ENCODE measurements around the gene NBDY. TPM values are rescaled to one million over a fixed set of nuclear protein-coding genes. Genes with fewer than 3 reads are reported as not detected.

The NBDY gene
- total and polyA plus RNA-seq, 4 donors, result 0.84 to 10.4 (median 5.2) TPM

DNA sequence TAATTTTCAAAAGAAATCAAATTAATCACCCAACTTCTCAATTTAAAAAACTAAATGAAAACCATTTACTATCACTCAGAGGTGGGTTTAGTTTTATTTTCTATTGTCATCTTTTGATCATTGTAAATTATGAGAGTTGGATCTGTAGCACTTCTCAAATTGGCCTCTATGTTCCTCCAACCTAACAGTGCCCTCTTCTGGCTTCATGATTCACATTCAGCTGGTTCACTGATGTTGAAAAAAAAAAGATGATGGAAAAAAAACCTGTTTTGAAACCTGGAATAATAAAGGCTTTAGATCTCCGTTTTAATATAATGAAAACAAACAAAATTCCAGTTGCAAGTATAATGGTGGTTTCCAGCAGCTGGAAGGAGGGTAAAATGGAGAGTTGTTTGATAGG is 2.4 kb upstream of the NBDY start:
- TF ChIP-seq FOXA1 (IDR thresholded peaks at IDR 0.05), result no peak
- TF ChIP-seq, protein P1, sequence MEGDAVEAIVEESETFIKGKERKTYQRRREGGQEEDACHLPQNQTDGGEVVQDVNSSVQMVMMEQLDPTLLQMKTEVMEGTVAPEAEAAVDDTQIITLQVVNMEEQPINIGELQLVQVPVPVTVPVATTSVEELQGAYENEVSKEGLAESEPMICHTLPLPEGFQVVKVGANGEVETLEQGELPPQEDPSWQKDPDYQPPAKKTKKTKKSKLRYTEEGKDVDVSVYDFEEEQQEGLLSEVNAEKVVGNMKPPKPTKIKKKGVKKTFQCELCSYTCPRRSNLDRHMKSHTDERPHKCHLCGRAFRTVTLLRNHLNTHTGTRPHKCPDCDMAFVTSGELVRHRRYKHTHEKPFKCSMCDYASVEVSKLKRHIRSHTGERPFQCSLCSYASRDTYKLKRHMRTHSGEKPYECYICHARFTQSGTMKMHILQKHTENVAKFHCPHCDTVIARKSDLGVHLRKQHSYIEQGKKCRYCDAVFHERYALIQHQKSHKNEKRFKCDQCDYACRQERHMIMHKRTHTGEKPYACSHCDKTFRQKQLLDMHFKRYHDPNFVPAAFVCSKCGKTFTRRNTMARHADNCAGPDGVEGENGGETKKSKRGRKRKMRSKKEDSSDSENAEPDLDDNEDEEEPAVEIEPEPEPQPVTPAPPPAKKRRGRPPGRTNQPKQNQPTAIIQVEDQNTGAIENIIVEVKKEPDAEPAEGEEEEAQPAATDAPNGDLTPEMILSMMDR (IDR thresholded peaks at IDR 0.05; ENCODE audit: low read depth, low read length, missing input control), result peak; percentile 63
- no peak for TF ChIP-seq NR2F2 (IDR thresholded peaks at IDR 0.05)
- TF ChIP-seq RAD21 (IDR thresholded peaks at IDR 0.05), result peak; percentile 81 to 87
- TF ChIP-seq HNF4A (conservative IDR thresholded peaks at IDR 0.05), result no peak
- TF ChIP-seq GABPA (IDR thresholded peaks at IDR 0.05 in 1 of 2, conservative IDR thresholded peaks at IDR 0.05 in 1 of 2), result no peak
- no peak for TF ChIP-seq JUND (IDR thresholded peaks at IDR 0.05)
- TF ChIP-seq TAF1 (conservative IDR thresholded peaks at IDR 0.05), result no peak
- no peak for TF ChIP-seq HNF4G (IDR thresholded peaks at IDR 0.05)
- TF ChIP-seq, protein P2, sequence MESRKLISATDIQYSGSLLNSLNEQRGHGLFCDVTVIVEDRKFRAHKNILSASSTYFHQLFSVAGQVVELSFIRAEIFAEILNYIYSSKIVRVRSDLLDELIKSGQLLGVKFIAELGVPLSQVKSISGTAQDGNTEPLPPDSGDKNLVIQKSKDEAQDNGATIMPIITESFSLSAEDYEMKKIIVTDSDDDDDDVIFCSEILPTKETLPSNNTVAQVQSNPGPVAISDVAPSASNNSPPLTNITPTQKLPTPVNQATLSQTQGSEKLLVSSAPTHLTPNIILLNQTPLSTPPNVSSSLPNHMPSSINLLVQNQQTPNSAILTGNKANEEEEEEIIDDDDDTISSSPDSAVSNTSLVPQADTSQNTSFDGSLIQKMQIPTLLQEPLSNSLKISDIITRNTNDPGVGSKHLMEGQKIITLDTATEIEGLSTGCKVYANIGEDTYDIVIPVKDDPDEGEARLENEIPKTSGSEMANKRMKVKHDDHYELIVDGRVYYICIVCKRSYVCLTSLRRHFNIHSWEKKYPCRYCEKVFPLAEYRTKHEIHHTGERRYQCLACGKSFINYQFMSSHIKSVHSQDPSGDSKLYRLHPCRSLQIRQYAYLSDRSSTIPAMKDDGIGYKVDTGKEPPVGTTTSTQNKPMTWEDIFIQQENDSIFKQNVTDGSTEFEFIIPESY (IDR thresholded peaks at IDR 0.05), result no peak
- H3K4me3 ChIP-seq (ENCODE audit: low read depth in 1 of 3, low read length in 3 of 3), result no peak overlapping the region
- no peak for DNase-seq (ENCODE audit: low spot score)

DNA sequence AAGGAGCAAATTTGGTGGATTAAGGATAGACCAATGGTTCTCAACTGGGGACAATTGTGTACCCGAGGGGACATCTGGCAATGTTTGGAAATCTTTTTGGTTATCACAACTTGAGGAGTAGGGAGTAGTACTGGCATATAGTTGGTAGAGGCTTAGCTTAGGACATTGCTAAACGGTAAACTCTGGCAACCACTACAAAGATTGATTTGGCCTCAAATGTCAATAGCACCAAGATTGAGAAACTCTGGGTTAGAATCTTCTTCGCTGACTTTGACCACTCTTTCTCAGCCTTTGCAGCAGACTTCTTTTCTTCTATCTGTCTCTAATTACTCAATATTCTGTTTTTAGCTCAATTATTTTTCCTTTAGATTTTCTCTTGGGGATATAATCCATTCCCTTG is 1.5 kb upstream of the NBDY start:
- no peak for DNase-seq (ENCODE audit: low spot score)
- Histone ChIP-seq H3K4me1 (ENCODE audit: control insufficient read depth in 4 of 4, insufficient read depth in 4 of 4, low read length in 3 of 4) (peaks cover 0 to 21% (median 8%) of the 10 kb centered on the region in 4 donors), H3K9me3 (ENCODE audit: control insufficient read depth in 4 of 4, low read length in 3 of 4) (no peaks in the 10 kb centered on the region), H3K4me3 (ENCODE audit: low read depth in 1 of 3, low read length in 3 of 3) (no peak overlapping the region), H3K36me3 (ENCODE audit: control insufficient read depth in 4 of 4, insufficient read depth in 3 of 4, low read depth in 1 of 4, low read length in 3 of 4) (no peaks in the 10 kb centered on the region), H3K27me3 (ENCODE audit: control insufficient read depth in 4 of 4, insufficient read depth in 4 of 4, low read length in 3 of 4) (no peaks in the 10 kb centered on the region), H3K27ac (ENCODE audit: low read depth in 1 of 2, low read length in 2 of 2) (no peak overlapping the region), H3K9ac (ENCODE audit: low read depth in 1 of 2, low read length in 2 of 2) (no peak overlapping the region)
- WGBS, result 39% methylated on average over 3 of the region's 3 CpGs
- peak in 1 of 2 donors; percentile 28 for TF ChIP-seq RXRA (IDR thresholded peaks at IDR 0.05)
- TF ChIP-seq NR2F2 (IDR thresholded peaks at IDR 0.05), result no peak
- TF ChIP-seq GABPA (IDR thresholded peaks at IDR 0.05 in 1 of 2, conservative IDR thresholded peaks at IDR 0.05 in 1 of 2), result no peak
- TF ChIP-seq, protein P3, sequence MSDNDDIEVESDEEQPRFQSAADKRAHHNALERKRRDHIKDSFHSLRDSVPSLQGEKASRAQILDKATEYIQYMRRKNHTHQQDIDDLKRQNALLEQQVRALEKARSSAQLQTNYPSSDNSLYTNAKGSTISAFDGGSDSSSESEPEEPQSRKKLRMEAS (IDR thresholded peaks at IDR 0.05), result no peak
- no peak for TF ChIP-seq JUND (IDR thresholded peaks at IDR 0.05)
- no peak for TF ChIP-seq YY1 (IDR thresholded peaks at IDR 0.05)
- no peak for TF ChIP-seq EGR1 (IDR thresholded peaks at IDR 0.05; ENCODE audit: low read depth in 2 of 2)
- peak; percentile 34 for TF ChIP-seq FOXA1 (IDR thresholded peaks at IDR 0.05)
- no peak for TF ChIP-seq HNF4G (IDR thresholded peaks at IDR 0.05)
- TF ChIP-seq, protein P4, sequence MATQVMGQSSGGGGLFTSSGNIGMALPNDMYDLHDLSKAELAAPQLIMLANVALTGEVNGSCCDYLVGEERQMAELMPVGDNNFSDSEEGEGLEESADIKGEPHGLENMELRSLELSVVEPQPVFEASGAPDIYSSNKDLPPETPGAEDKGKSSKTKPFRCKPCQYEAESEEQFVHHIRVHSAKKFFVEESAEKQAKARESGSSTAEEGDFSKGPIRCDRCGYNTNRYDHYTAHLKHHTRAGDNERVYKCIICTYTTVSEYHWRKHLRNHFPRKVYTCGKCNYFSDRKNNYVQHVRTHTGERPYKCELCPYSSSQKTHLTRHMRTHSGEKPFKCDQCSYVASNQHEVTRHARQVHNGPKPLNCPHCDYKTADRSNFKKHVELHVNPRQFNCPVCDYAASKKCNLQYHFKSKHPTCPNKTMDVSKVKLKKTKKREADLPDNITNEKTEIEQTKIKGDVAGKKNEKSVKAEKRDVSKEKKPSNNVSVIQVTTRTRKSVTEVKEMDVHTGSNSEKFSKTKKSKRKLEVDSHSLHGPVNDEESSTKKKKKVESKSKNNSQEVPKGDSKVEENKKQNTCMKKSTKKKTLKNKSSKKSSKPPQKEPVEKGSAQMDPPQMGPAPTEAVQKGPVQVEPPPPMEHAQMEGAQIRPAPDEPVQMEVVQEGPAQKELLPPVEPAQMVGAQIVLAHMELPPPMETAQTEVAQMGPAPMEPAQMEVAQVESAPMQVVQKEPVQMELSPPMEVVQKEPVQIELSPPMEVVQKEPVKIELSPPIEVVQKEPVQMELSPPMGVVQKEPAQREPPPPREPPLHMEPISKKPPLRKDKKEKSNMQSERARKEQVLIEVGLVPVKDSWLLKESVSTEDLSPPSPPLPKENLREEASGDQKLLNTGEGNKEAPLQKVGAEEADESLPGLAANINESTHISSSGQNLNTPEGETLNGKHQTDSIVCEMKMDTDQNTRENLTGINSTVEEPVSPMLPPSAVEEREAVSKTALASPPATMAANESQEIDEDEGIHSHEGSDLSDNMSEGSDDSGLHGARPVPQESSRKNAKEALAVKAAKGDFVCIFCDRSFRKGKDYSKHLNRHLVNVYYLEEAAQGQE (IDR thresholded peaks at IDR 0.05), result no peak
- TF ChIP-seq SP1 (IDR thresholded peaks at IDR 0.05), result no peak
- TF ChIP-seq, protein P1 (IDR thresholded peaks at IDR 0.05; ENCODE audit: low read depth, low read length, missing input control), result no peak
- TF ChIP-seq, protein P5, sequence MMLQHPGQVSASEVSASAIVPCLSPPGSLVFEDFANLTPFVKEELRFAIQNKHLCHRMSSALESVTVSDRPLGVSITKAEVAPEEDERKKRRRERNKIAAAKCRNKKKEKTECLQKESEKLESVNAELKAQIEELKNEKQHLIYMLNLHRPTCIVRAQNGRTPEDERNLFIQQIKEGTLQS (IDR thresholded peaks at IDR 0.05), result no peak
- TF ChIP-seq RAD21 (IDR thresholded peaks at IDR 0.05), result peak in 1 of 2 donors; percentile 5
- TF ChIP-seq HNF4A (conservative IDR thresholded peaks at IDR 0.05), result peak; percentile 28 to 29
- peak; percentile 74 for TF ChIP-seq FOXA2 (IDR thresholded peaks at IDR 0.05)
- TF ChIP-seq, protein P2 (IDR thresholded peaks at IDR 0.05), result no peak
- TF ChIP-seq TAF1 (conservative IDR thresholded peaks at IDR 0.05), result no peak

More for the DNA sequence above, 2.4 kb upstream of the NBDY start:
- Histone ChIP-seq H3K27ac (ENCODE audit: low read depth in 1 of 2, low read length in 2 of 2) (no peak overlapping the region), H3K9ac (ENCODE audit: low read depth in 1 of 2, low read length in 2 of 2) (no peak overlapping the region), H3K9me3 (ENCODE audit: control insufficient read depth in 4 of 4, low read length in 3 of 4) (no peaks in the 10 kb centered on the region), H3K27me3 (ENCODE audit: control insufficient read depth in 4 of 4, insufficient read depth in 4 of 4, low read length in 3 of 4) (no peaks in the 10 kb centered on the region), H3K36me3 (ENCODE audit: control insufficient read depth in 4 of 4, insufficient read depth in 3 of 4, low read depth in 1 of 4, low read length in 3 of 4) (no peaks in the 10 kb centered on the region), H3K4me1 (ENCODE audit: control insufficient read depth in 4 of 4, insufficient read depth in 4 of 4, low read length in 3 of 4) (peaks cover 0 to 21% (median 8%) of the 10 kb centered on the region in 4 donors)
- WGBS, result 0% methylated on average over 1 of the region's 1 CpG
